ENCODE data around the gene PDE7B.

DNA sequence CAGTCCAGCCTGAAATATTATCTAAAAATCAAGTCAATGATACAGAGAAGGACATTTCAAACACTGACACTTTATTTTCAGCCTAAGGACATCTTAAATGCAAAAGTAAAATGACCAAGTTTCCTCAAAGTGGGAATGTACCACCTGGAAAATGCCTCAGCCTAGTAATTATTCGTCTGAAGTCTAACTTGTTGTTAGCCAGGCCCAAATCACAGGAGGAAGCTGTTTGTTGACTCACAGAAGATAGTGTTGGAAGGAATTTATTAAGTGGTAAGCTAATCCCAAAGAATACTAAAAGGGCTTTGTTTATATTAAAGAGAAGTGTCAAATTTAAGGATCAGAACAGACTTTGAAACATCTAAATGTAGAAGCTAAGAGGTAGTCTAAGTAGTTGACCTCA is 2.5 kb downstream of the PDE7B start:
- no peak for TF ChIP-seq CTCF (IDR thresholded peaks at IDR 0.05; ENCODE audit: low read depth, low read length, missing input control)
- no peak for TF ChIP-seq ZBTB33 (IDR thresholded peaks at IDR 0.05)
- TF ChIP-seq YY1 (IDR thresholded peaks at IDR 0.05) = no peak
- TF ChIP-seq REST (IDR thresholded peaks at IDR 0.05) = no peak
- no peak for TF ChIP-seq SP1 (IDR thresholded peaks at IDR 0.05)
- TF ChIP-seq RAD21 (IDR thresholded peaks at IDR 0.05) = no peak
- TF ChIP-seq RXRA (IDR thresholded peaks at IDR 0.05) = no peak
